Left kidney (tissue), 2 donors: ENCODE data around the gene TANGO2. TPM values are rescaled to one million over a fixed set of nuclear protein-coding genes. Genes with fewer than 3 reads are reported as not detected.
A peak's percentile ranks its signal among the peaks of the same experiment; 100 is the strongest.

Experiments used
- DNase-seq: peaks from one replicate; pipeline ENCODE4 v3.0.0-alpha.2; 2013
- polyA plus RNA-seq: library from polyadenylated mRNA; unstranded; fragments of 120-200 nt; gene quantifications from one replicate; pipeline ENCODE4 v1.2.1, GENCODE V29; 2013; ENCODE audit not compliant: insufficient read length

Gene TANGO2
- polyA plus RNA-seq, 1 donor: 10.3 TPM

- DNase-seq: no peak
These were observed 37.8 kb upstream of the TANGO2 start for GRCh38 chr22:19982991-19983578.

DNA sequence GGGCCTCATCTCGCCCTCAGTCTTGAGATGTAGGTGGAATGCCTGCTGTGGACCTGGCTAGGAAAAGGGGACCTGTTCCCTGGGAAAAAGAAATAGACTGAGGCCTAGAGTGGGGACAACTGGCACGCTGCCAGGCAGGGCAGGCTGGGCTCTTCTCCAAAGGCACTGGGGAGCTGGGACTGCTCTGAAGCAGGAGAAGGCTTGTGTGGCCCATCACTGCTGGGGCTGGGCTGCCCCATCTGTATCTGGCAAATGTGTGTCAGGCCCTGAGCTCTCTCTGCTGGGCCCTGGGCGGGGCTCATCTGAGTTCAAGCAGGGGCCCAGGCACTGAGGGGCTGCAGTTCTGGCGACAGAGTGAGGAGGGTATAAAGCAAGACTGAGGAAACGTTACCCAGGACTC lies 37.2 kb upstream of the TANGO2 start:
- DNase-seq: no peak

DNA sequence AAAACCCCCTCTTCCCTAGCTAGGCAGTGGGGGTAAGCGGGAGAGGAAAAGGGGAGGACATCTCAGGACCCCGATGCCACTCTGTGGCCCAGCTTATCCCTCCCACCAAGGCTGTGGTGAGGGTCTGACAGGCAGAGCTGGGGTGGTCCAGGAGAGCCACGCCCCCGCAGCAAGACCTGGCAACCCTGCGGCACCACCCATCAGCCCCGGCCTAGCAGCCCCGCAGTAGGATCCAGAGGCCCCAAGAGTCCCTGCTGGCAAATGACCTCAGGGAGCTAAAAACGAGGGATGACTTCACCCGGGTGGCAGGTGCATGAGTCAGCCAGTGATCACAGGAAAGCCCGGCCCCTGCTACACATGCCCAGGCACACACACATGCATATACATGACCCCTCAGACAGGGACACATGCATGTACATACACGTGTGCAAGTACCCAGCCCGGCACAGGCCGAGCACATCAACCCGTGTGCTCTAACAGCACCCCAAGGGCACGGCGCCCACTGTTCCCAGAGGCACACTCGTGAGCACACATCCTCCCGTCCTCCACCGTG lies 36.6 kb upstream of the TANGO2 start:
- no peak for DNase-seq

GRCh38 chr22:19984851-19985811 lies 35.8 kb upstream of the TANGO2 start:
- no peak for DNase-seq

DNA sequence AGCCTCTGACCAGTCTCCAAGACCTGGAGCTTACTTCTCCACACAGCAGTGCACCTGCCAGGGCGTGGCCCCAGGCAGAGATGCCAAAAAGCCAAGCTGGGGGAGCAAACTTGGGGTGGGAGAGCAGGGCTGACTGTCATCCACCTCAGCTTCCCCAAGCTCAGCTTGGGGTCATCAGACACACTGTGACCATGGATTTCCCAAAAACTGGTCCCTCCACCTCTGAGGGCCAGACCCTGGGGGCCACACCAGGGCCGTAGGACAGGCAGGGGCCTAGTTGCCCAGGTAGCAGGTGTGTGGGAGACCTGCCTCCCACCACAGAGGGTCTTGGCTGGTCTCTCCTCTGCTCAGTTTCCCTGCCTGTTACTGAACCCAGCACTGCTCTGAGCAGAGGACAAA lies 34.9 kb upstream of the TANGO2 start:
- DNase-seq: no peak

DNA sequence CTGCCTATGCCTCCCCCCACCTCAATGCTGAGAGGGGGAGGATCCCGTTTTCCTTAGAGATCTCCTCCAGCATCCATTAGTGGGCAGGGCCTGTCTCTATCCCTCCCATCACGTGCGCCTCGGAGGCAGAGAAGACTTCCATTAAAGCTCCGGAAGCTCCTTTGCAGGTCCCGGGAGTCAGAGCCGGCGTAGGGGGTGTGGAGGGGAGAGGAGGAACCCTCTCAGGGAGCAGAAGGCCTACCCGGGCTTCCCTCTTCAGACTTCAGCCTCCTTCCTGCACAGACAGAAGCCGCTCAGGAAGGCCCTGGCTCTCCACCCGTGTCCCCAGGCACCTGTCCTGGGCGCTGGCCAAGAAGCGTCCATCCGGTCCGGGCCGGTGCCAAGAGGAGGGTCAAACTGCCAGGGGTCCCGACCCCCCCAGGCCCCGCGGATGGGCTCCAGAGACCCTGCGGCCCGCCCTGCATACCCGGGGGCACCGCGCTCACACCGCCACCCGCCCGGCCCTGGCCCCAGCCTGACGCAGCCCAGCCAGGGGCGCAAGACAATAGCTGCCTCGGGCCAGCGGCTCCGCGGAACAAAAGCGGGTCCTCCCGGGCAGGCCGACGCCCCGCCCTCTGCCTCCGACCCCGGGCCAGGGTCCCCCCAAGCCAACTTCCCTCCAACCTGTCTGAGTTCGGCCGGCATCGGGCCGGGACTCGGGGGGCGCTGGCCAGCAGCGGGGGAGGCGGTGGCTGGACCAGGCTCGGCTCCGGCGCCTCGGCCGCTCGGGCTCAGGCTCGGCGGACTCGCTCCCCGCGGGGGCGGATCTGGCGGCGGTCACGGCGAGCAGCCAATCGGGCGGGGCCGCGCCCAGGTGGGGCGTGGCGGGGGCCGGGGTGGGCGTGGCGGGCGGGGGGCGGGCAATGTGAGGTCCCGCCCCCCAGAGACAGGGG lies 34.2 kb upstream of the TANGO2 start:
- DNase-seq: peak; percentile 68

GRCh38 chr22:19987394-19988306 lies 33.3 kb upstream of the TANGO2 start:
- no peak for DNase-seq

DNA sequence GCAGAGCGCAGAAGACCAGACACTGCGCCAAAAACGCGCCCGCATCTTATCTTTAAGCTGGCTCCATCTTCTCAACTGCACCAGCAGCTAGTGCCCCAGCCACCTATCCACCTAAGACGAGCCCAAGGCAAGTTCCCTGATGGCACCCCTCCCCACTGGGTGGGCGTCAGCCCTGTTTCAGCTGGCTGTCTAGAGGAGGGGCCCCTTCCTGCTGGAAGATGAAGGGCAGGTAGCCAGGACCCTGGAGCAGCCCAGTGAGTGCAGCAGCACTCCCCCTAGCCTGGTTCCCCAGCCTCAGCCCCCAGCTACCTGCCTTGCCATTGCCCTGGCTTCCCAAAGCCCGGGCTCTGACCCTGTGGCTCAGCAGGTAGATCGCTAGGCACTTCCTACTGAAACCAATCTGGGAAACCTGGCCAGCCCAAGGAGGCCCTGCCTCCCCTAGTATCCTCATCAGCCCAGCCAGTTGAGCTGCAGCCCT lies 32.5 kb upstream of the TANGO2 start:
- DNase-seq: no peak

DNA sequence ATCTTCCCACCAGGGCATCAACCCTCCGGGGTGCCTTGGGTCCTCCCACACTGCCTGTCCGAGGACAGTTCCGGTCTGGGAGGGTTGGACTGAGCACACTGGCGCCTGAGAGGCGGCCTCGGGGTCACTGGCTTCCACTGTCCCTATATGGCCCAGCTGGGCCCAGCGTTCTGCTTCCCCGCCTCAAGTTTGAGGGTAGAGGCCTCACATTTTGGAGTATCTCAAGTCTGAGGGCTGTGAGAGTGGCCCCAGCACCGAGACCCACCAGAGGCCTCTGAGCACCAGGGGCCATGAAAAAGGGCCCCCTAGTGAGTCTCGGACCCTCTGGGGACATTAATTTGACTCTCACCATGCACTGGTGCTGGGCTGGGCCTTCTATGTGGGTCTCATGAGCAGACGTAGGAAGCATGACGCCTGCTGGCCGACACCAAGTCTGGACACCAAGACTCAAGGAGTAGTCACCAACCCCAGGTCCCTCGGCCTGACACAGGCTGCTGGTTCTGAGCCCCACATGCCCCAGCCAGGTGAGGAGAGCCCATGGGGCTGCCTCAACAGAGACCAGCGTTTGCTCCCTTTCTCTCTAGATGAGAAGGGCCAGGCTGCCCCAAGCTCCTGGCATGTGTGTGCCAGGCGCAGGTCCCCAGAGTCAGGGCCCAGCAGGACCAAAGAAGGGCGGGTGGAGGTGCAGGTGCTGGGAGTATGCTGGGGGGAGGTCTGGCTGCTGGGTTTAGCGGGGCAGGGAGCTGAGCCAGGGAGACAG lies 31.8 kb upstream of the TANGO2 start:
- DNase-seq: no peak

GRCh38 chr22:19989725-19990067 lies 31.2 kb upstream of the TANGO2 start:
- no peak for DNase-seq

DNA sequence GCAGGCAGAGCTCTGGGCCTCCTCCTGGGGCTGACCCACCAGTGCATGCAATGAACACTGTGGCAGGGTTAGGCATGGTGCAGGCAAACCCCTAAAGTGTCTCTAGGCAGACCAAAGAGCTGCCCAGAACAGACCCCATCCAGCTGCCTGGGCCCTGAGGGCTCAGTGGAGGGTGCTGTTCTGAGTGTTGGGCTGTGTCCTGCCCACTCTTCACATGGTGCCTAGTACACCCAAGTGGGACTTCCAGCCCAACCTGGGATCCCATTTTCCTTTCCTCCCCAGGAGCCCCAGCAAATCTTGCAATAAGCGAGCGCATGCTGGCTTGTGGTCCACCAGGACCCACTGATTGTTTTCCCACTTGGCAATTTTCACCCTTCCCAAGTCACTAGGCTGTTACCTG lies 30.7 kb upstream of the TANGO2 start:
- DNase-seq: no peak

DNA sequence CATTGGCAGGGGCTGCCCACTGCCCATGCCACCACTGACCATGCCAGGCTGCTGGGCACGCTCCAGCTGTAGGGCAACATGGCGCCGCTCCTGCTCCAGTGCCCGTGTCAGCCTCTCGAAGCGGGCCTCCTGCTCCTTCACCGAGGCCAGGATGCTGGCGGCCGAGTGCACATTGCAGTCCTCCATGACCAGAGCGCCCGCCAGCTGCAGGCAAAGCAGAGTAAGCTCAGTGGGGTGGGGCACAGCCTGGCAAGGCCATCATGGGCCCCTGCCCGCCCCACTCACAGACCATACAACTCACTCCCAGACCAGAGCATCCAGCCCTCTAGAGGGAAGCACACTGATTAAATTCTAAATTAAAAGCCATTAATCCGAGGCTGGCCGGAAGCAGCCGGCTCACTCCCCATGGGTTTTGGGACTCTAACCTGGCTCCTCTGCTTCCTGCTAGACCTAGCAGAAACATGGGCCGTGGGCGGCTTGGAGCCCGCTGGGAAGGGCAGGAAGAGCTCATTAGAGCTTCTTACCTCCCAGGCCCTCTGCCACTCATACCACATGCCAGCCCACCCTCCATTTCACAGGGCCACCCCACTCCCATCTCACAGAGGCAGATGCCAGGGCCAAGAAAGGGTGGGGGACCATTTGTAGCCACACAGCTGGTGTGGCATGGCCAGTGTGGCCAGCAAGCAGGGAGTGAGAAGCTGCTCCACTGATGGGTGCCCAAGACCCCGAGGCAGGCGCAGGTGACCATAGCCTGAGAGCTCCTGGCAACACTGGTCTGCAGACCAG lies 30.1 kb upstream of the TANGO2 start:
- DNase-seq: no peak

GRCh38 chr22:19991395-19991644 lies 29.6 kb upstream of the TANGO2 start:
- no peak for DNase-seq

DNA sequence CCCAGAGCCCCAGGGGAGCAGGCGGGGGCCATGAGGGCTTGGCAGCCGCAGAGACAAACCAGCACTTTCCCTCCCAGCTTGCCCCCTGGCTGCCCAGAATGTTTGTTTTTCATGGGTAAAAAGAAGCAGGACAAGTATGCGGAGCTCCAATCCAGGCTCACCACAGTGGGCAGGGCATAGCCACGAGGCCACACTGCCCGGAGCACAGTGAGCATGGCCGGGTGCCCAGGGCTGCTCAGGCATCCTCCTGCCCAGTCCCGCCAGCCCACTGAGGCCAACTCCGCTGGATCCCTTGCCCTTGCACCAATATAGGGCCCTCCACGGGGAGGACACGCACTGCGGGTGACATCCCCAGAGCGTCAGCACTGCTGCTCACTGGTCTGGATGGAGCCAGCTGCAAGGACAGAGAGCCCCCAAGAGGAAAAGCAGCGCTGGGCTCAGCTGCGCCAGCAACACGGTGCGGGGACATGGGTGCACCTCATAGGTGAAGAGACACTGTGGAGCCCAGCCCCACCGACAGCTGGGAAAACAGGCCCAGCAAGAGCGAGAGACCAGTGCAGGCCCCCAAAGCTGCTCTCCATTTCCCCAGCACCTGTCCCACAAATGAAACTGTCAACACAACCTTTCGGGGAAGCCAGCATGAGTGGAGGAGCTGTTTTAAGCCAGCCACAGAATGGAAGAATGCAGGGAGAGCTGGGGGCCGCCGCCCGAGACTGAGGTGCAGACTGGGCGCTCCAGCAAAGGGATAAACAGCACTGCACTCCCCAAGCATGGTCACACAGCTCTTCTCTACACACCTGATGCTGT lies 29.1 kb upstream of the TANGO2 start:
- no peak for DNase-seq

- DNase-seq: no peak
These were observed 28.4 kb upstream of the TANGO2 start for GRCh38 chr22:19992481-19992911.

DNA sequence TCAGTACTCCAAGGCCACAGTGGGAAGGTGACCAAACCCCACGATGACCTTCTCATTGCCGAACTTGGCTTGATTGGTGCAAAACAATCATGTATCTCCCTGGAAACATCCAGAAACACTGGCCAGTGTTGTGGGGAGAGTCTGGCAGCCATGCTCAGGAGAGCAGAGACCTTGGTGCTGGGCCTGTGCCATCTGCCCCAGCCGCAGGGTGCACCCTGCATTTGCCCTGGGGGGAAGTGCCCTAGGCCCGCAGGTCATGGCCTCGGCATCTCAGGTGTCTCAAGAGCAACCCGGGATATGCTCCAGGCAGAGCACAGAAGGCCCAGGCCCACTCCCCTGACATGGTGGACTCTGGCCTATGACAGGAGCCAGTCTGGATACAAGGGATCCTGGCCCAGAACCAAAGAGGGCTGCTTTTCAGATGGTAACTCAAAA lies 28.0 kb upstream of the TANGO2 start:
- DNase-seq: no peak

- DNase-seq: no peak
These were observed 27.0 kb upstream of the TANGO2 start for GRCh38 chr22:19993926-19994325.

- DNase-seq: no peak
These were observed 25.9 kb upstream of the TANGO2 start for GRCh38 chr22:19994851-19995610.
